GM12864 (cell line): ENCODE results near the gene SERPINA9.
A peak's percentile ranks its signal among the peaks of the same experiment; 100 is the strongest.
"Not testable (repeated sequence)": the region's sequence is repeated elsewhere in the genome, so short reads cannot be mapped to it uniquely, and the experiment has no call there.

Source experiments
- DNase-seq: peaks from one replicate; pipeline ENCODE4 v3.0.0-alpha.2; 2011; ENCODE audit warnings: low read depth
- H3K4me3 ChIP-seq: 2 replicates; pipeline ENCODE4 v1.5.1; 2011; ENCODE audit warnings: mild to moderate bottlenecking, low read depth, low read length, control low read depth
- CTCF ChIP-seq: IDR thresholded peaks from 2 replicates; pipeline ENCODE4 v1.5.1; 2011; ENCODE audit warnings: low read depth, mild to moderate bottlenecking, moderate library complexity, low read length, control low read depth, inconsistent platforms; ENCODE audit errors: missing control alignments

The SERPINA9 gene

DNA sequence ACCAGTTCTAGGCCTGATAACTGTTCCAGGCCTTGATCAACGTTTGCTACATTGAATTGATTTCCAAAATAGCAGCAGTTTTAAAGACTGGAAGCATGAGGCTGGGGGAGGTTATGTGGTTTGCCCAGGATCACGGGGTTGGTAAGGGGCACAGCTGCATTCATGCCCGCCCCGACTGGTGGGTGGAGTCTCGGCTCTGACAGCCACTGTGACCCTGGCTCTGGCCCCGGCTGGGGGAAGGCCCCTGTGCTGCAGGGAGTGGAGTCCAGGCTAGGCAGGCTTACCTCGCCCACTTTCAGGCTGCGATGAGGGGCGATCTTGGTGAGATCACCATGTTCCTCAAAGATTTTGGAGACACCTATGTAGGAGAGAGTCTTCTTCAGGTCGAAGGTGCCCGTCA, 13.3 kb upstream of the SERPINA9 start:
- H3K4me3 ChIP-seq = no peak overlapping the region
- no peak for TF ChIP-seq CTCF
- DNase-seq = no peak

GRCh38 chr14:94486883-94487282, 10.9 kb upstream of the SERPINA9 start:
- no peak overlapping the region for H3K4me3 ChIP-seq
- DNase-seq = no peak
- no peak for TF ChIP-seq CTCF

DNA sequence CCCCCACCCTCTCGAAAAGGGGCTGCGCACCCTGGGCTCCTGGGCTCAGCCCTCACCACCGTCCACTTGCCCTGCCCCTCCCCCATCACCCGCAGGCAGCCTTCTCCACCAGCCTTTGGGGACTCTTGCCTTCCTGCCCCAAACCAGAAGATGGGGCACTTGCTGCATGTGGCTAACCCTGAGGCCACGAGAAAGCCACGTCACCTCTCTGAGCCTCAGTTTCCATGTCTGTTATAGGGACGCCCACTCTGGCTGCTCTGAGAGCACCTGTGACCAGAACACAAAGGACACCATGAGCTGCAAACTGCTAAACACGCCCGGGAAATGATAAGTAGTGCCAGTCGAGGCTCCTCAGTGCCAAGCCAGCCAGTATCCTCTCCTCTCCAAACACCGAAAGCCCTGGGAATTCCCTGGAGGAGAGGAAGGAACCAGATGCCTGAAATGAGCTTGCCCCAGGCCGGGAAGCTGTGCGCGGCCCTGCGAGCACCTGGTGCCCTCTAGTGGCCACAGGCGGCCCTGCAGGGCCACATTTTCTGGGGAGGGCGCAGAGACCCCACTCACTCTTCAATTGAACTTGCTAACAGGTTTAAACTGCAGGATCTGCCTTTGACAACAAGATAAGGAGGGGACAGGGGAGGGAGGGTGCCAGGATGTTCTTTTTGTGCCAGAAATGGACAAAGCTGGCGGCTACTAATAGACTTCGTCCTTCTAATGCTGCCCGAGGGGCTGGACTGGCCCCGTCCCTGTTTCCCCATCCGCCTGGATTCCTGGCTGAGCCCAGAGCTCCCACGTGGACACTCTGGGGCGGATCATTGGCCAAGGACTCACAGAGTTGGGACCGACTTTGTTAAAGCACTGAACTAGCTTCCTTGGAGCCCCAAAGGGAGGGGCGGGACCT, 10.2 kb upstream of the SERPINA9 start:
- DNase-seq = no peak
- H3K4me3 ChIP-seq = no peak overlapping the region
- peak; percentile 100 for TF ChIP-seq CTCF

DNA sequence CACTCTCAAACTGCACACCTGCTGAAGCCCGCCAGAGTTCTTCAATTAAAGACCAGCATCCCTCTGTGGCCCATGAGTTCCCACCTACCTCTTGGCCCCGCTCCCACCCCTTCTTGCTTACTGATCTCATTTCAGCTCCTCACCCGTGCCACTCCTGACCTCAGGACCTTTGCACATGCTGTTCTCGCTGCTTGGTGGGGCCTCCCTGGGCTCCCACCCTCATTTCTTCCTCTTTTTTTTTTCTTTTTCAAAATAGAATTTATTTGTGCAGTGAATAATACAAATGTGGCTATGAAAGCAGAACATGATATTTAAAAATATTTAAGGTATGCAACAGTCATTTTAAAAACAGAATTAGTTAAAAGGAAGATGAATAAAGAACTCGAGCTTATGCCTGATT, 8.5 kb upstream of the SERPINA9 start:
- no peak for TF ChIP-seq CTCF
- no peak for DNase-seq
- H3K4me3 ChIP-seq = no peak overlapping the region

DNA sequence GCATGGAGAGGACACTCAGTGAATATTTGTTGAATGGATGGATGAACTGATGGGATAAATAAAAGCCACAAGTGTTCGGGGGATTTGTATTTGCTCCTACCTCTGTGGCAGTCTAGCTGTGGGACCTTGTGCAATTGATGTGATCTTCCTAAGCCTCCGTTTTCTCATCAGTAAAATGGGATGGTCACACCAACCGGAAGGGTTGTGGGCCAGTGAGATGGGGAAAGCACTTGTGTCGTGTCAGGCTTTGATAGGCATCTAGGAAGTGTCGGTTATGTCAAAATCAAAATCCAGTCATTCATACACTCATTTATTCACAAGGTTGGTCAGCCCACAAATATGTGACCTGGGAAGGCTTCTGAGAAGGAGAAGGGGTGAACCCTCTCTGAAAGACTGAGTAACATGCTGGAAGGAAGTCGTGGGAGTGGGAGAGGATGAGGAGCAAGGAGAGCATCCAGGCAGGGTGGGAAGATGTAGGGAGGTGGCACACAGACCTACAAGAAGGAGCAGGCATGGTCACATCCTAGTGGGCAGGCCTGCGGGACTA, 7.8 kb upstream of the SERPINA9 start:
- H3K4me3 ChIP-seq = no peak overlapping the region
- no peak for TF ChIP-seq CTCF
- no peak for DNase-seq

DNA sequence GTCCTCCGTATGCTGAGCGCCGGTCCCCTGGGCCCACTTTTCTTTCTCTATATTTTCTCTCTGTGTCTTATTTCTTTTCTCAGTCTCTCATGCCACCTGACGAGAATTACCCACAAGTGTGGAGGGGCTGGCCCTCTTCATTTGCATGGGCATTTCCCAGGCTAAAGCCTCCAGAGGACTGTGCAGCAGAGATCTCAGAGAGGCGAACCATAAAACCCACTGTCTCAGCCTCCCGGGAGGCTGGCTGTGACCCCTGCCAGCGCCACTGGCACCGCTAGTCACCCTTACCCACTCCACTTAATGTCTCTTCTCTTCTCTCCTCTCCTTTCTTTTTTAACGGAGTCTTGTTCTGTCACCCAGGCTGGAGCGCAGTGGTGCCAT, 7.1 kb upstream of the SERPINA9 start:
- no peak for TF ChIP-seq CTCF
- no peak overlapping the region for H3K4me3 ChIP-seq

DNA sequence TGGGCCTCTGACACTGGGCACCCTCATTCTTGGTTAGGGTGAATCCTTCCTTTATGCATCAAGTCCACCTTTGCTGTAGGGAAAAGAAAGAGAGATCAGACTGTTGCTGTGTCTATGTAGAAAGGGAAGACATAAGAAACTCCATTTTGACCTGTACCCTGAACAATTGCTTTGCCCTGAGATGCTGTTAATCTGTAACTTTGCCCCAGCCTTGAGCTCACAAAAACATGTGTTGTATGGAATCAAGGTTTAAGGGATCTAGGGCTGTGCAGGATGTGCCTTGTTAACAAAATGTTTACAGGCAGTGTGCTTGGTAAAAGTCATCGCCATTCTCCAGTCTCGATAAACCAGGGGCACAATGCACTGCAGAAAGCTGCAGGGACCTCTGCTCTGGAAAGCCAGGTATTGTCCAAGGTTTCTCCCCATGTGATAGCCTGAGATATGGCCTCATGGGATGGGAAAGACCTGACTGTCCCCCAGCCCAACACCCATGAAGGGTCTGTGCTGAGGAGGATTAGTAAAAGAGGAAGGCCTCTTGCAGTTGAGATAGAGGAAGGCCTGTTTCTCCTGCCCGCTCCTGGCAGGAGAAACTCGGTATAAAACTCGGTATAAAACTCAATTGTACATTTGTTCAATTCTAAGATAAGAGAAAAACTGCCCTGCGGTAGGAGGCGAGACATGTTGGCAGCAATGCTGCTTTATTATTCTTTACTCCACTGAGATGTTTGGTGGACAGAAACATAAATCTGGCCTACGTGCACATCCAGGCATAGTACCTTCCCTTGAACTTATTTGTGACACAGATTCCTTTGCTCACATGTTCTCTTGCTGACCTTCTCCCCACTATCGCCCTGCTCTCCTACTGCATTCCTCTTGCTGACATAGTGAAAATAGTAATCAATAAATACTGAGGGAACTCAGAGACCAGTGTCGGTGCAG, 6.4 kb upstream of the SERPINA9 start:
- H3K4me3 ChIP-seq, DNase-seq: not testable (repeated sequence)

More for the DNA sequence above, 7.1 kb upstream of the SERPINA9 start:
- no peak for DNase-seq
